HepG2 (cell line): ENCODE results near the gene MBD3. TPM values are rescaled to one million over a fixed set of nuclear protein-coding genes. Genes with fewer than 3 reads are reported as not detected.

Experiments
- ATAC-seq: fragments of 200-7000 bp; cut with Tn5 transposase; 3 replicates; pipeline ENCODE4 v1.9.1; 2020; ENCODE audit warnings: mild to moderate bottlenecking, moderate library complexity
- BruUV-seq: library from RNA; stranded (reverse); fragments of 400-500 nt; replicated peaks from 2 replicates; lab custom pipeline; 2021; lab: Mats Ljungman, UMichigan
- CTCF ChIA-PET: fragments of 300-600 bp; formaldehyde crosslinking; extraction: SDS; loops from one replicate; lab custom pipeline; 2021; ENCODE audit warnings: low total read pairs, inconsistent platforms, low intra/inter-chr PET ratio; lab: Yijun Ruan, JAX
- POLR2A ChIA-PET: fragments of 350-600 bp; sonication (Branson Sonifier 250); formaldehyde crosslinking; loops from one replicate; lab custom pipeline; 2020; ENCODE audit warnings: antibody characterized with exemption, inconsistent platforms; lab: Yijun Ruan, JAX
- DNase-seq: peaks from one replicate; pipeline ENCODE4 v3.0.0-alpha.2; 2015; ENCODE audit warnings: low spot score
- FAIRE-seq: peaks from 3 replicates; lab custom pipeline; 2011; peaks lifted over from hg19 to GRCh38; lab: Jason Lieb, UNC
- H2AFZ ChIP-seq: one replicate; pipeline ENCODE4 v1.6.1; 2011; ENCODE audit warnings: low read length, inconsistent platforms
- H3K27ac ChIP-seq: fragments of 300-600 bp; 3 replicates; pipeline ENCODE4 v1.8.0; 2011; ENCODE audit warnings: mixed run types, mild to moderate bottlenecking, mixed read lengths, low read length, inconsistent platforms; ENCODE audit not compliant: insufficient read depth; ENCODE audit errors: extremely low read length
- H3K27me3 ChIP-seq, 2 experiments: fragments of 200-600 bp in 1 of 2; 2 replicates in 1 of 2; 3 replicates in 1 of 2; pipeline versions ENCODE4 v1.6.0 to v1.8.0; 2011; ENCODE audit warnings: low read length in 2 of 2, mild to moderate bottlenecking in 2 of 2, moderate library complexity in 2 of 2, inconsistent platforms in 1 of 2; ENCODE audit not compliant: insufficient read depth in 2 of 2, control insufficient read depth in 1 of 2
- H3K36me3 ChIP-seq, 2 experiments: fragments of 200-600 bp in 1 of 2; replicated peaks in 1 of 2; 2 replicates in 1 of 2; 3 replicates in 1 of 2; pipeline versions ENCODE4 v1.5.1 to v1.8.0; 2011; ENCODE audit warnings: low read length in 2 of 2, inconsistent platforms in 1 of 2; ENCODE audit not compliant: insufficient read depth in 2 of 2, control insufficient read depth in 1 of 2
- H3K4me1 ChIP-seq: 2 replicates; pipeline ENCODE4 v1.5.1; 2012; ENCODE audit warnings: low read length, inconsistent platforms; ENCODE audit not compliant: insufficient read depth
- H3K4me2 ChIP-seq: 2 replicates; pipeline ENCODE4 v1.6.0; 2011; ENCODE audit warnings: low read depth, low read length, inconsistent platforms
- H3K4me3 ChIP-seq, 3 experiments: fragments of 200-600 bp in 1 of 3; sonication (generic), shearing (Covaris generic) in 1 of 3; replicated peaks in 1 of 3; 2 replicates each; pipeline ENCODE4 v1.5.1; 2011 to 2016; ENCODE audit warnings: low read length in 3 of 3, inconsistent platforms in 2 of 3, low read depth in 2 of 3, mild to moderate bottlenecking in 2 of 3, control low read depth in 1 of 3, mixed read lengths in 1 of 3; ENCODE audit not compliant: insufficient read depth in 1 of 3
- H3K79me2 ChIP-seq: one replicate; pipeline ENCODE4 v1.6.1; 2011; ENCODE audit warnings: low read length, inconsistent platforms; ENCODE audit not compliant: insufficient read depth
- H3K9ac ChIP-seq: 2 replicates; pipeline ENCODE4 v1.6.0; 2011; ENCODE audit warnings: mild to moderate bottlenecking, low read depth, low read length, inconsistent platforms; ENCODE audit not compliant: insufficient read depth
- H3K9me3 ChIP-seq: 2 replicates; pipeline ENCODE4 v1.5.1; 2012; ENCODE audit warnings: mild to moderate bottlenecking, low read length
- H4K20me1 ChIP-seq: 2 replicates; pipeline ENCODE4 v1.6.0; 2011; ENCODE audit warnings: inconsistent platforms, mild to moderate bottlenecking, low read length, moderate library complexity; ENCODE audit not compliant: insufficient read depth
- ATF7-NPFF ChIP-seq: sonication (generic); formaldehyde crosslinking; IDR thresholded peaks from 2 replicates; pipeline ENCODE4 v1.8.1; 2023; ENCODE audit warnings: mild to moderate bottlenecking, low read depth, missing genetic modification reagents, moderate library complexity
- BCL6 ChIP-seq: IDR thresholded peaks from 2 replicates; pipeline ENCODE4 v1.6.1; 2016; ENCODE audit warnings: missing genetic modification reagents, missing compliant biosample characterization
- DPF2 ChIP-seq: sonication (generic); formaldehyde crosslinking; IDR thresholded peaks from 2 replicates; pipeline ENCODE4 v1.4.0; 2020; ENCODE audit warnings: mild to moderate bottlenecking, low read depth, missing genetic modification reagents, borderline replicate concordance
- DZIP1 ChIP-seq: sonication (generic); formaldehyde crosslinking; IDR thresholded peaks from 2 replicates; pipeline ENCODE4 v1.5.0; 2020; ENCODE audit warnings: mild to moderate bottlenecking, missing genetic modification reagents
- EZH2 ChIP-seq: conservative IDR thresholded peaks from 2 replicates; pipeline ENCODE4 v1.6.1; 2012; ENCODE audit warnings: mild to moderate bottlenecking, low read depth, low read length, moderate library complexity
- KDM1A ChIP-seq: IDR thresholded peaks from 2 replicates; pipeline ENCODE4 v1.6.1; 2016; ENCODE audit warnings: missing compliant biosample characterization
- MBNL3 ChIP-seq: fragments of 250-450 bp; sonication (Bioruptor Pico); conservative IDR thresholded peaks from 2 replicates; pipeline ENCODE4 v1.8.0; 2022; ENCODE audit warnings: mild to moderate bottlenecking, inconsistent platforms
- MTA3 ChIP-seq: sonication (generic); formaldehyde crosslinking; IDR thresholded peaks from 2 replicates; pipeline ENCODE4 v1.4.0; 2020; ENCODE audit warnings: missing genetic modification reagents
- MXI1 ChIP-seq: IDR thresholded peaks from 3 replicates; pipeline ENCODE4 v1.6.1; 2012; ENCODE audit warnings: low read depth, low read length, inconsistent platforms, borderline replicate concordance
- NFRKB ChIP-seq: fragments of 450-650 bp; IDR thresholded peaks from 2 replicates; pipeline ENCODE4 v1.6.1; 2017
- SNAPC5 ChIP-seq: sonication (generic); formaldehyde crosslinking; IDR thresholded peaks from 2 replicates; pipeline ENCODE4 v1.8.1; 2023; ENCODE audit warnings: mild to moderate bottlenecking, missing genetic modification reagents, borderline replicate concordance
- TOPORS ChIP-seq: sonication (generic); formaldehyde crosslinking; IDR thresholded peaks from 2 replicates; pipeline ENCODE4 v1.8.0; 2023; ENCODE audit warnings: mild to moderate bottlenecking, missing genetic modification reagents
- ZNF251 ChIP-seq: sonication (generic); formaldehyde crosslinking; IDR thresholded peaks from 2 replicates; pipeline ENCODE4 v1.9.0; 2021; ENCODE audit warnings: mild to moderate bottlenecking, missing genetic modification reagents
- ZNF263 ChIP-seq: sonication (generic); formaldehyde crosslinking; IDR thresholded peaks from 2 replicates; pipeline ENCODE4 v1.4.0; 2020; ENCODE audit warnings: missing genetic modification reagents
- ZNF605 ChIP-seq: sonication (generic); formaldehyde crosslinking; IDR thresholded peaks from 2 replicates; pipeline ENCODE4 v1.8.0; 2022; ENCODE audit warnings: mild to moderate bottlenecking, missing genetic modification reagents
- ZNF782 ChIP-seq: sonication (generic); formaldehyde crosslinking; IDR thresholded peaks from 2 replicates; pipeline ENCODE4 v1.4.0; 2020; ENCODE audit warnings: missing genetic modification reagents, mild to moderate bottlenecking, borderline replicate concordance
- ZNF850 ChIP-seq: sonication (generic); formaldehyde crosslinking; conservative IDR thresholded peaks from 2 replicates; pipeline ENCODE4 v1.9.0; 2021; ENCODE audit warnings: mild to moderate bottlenecking, missing genetic modification reagents
- WGBS: methylation state at CpG from one replicate; pipeline ENCODE4 v1.1.6; 2017; ENCODE audit warnings: low lambda C conversion rate; 5-methylcytosine and 5-hydroxymethylcytosine counted together
- in situ Hi-C: cut with HindIII; loops from 2 replicates; pipeline ENCODE4 v1.10.0; 2017; ENCODE audit warnings: low pct_unique_long_range_greater_than_20kb; ENCODE audit not compliant: extremely low pct_ligation_motif_present
- intact Hi-C: fragments of 100-400 bp; cut with micrococcal nuclease; formaldehyde crosslinking; loops from one replicate; pipeline ENCODE4 v1.10.0; 2022; ENCODE audit not compliant: unreplicated experiment
- polyA plus RNA-seq, 8 experiments: library from polyadenylated mRNA; depleted of rRNA in 3 of 8; stranded (reverse) in 7 of 8; unstranded in 1 of 8; fragments of >200 nt; fragmentation: Illumina TruSeq in 4 of 8; extraction: Trizol in 4 of 8; gene quantifications; 2 replicates each; pipeline versions ENCODE4 v1.2.1 to v1.2.3, GENCODE V29; 2011 to 2016; ENCODE audit warnings: low read depth in 4 of 8, missing spikeins in 1 of 8, mixed read lengths in 1 of 8; ENCODE audit not compliant: insufficient read depth in 1 of 8
- total RNA-seq, 5 experiments: library from RNA; depleted of rRNA; stranded (reverse); fragments of >200 nt; fragmentation: Illumina TruSeq; extraction: Trizol; gene quantifications; 2 replicates each; pipeline ENCODE4 v1.2.3, GENCODE V29; 2016; ENCODE audit warnings: low read depth in 1 of 5
- TF ChIP-seq, protein P1 (sequence below): sonication (generic); formaldehyde crosslinking; IDR thresholded peaks from 2 replicates; pipeline ENCODE4 v1.5.1; 2020; ENCODE audit warnings: mild to moderate bottlenecking, missing genetic modification reagents, moderate library complexity
- TF ChIP-seq, protein P2 (sequence below): IDR thresholded peaks from 2 replicates; pipeline ENCODE4 v1.6.1; 2016; ENCODE audit warnings: low read depth

Gene MBD3
- total and polyA plus RNA-seq, 2 of the 13 experiments (the other 11 are each of a cell fraction or from before 2014, with no cell fraction given) = 21.2 to 76.9 TPM

GRCh38 chr19:1571358-1571757 lies 21.3 kb downstream of the MBD3 start (continued):
- TF ChIP-seq NFRKB (no peak), ZNF263 (CRISPR knock-in tag) (no peak), SNAPC5 (CRISPR knock-in tag) (no peak), KDM1A (CRISPR knock-in tag) (no peak), MTA3 (CRISPR knock-in tag) (no peak), ZNF605 (CRISPR knock-in tag) (no peak)

- ChIA-PET CTCF (no interaction called here), POLR2A (interaction anchor here (1.1 kb wide), 1 partner anchor 20 kb away, joined by 3 read pairs; no protein-coding TSS in a partner anchor)
- Histone ChIP-seq H3K4me3 (no peak overlapping the region), H2AFZ (no peak overlapping the region), H3K27ac (no peak overlapping the region), H3K27me3 (peaks cover 0 to 8% of the 10 kb centered on the region in 2 experiments; a peak in 2 of 5 replicates), H3K4me2 (no peak overlapping the region), H3K36me3 (no peaks in the 10 kb centered on the region), H3K4me1 (peaks cover 27% of the 10 kb centered on the region), H3K9ac (no peak overlapping the region), H3K79me2 (peaks cover 5% of the 10 kb centered on the region), H3K9me3 (no peaks in the 10 kb centered on the region), H4K20me1 (0 out of 2 replicates have a peak, but pooled peaks cover 4% of the 10 kb centered on the region)
- in situ Hi-C loops = no loop called here
- no TSS peak for BruUV-seq
- ATAC-seq (no peak), FAIRE-seq (no peak), DNase-seq (no peak)
- WGBS = 50% methylated on average over 7 of the region's 13 CpGs
- intact Hi-C loops = no loop called here
- TF ChIP-seq, protein P1, sequence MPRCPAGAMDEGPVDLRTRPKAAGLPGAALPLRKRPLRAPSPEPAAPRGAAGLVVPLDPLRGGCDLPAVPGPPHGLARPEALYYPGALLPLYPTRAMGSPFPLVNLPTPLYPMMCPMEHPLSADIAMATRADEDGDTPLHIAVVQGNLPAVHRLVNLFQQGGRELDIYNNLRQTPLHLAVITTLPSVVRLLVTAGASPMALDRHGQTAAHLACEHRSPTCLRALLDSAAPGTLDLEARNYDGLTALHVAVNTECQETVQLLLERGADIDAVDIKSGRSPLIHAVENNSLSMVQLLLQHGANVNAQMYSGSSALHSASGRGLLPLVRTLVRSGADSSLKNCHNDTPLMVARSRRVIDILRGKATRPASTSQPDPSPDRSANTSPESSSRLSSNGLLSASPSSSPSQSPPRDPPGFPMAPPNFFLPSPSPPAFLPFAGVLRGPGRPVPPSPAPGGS (CRISPR knock-in tag) = no peak
- TF ChIP-seq BCL6 (CRISPR knock-in tag) (no peak), ZNF251 (CRISPR knock-in tag) (no peak), DPF2 (CRISPR knock-in tag) (no peak), MBNL3 (CRISPR knock-in tag) (no peak), ATF7-NPFF (no peak), DZIP1 (CRISPR knock-in tag) (no peak), TOPORS (CRISPR knock-in tag) (no peak), ZNF850 (CRISPR knock-in tag) (no peak), EZH2 (no peak), MXI1 (no peak), ZNF782 (no peak)
- TF ChIP-seq, protein P2, sequence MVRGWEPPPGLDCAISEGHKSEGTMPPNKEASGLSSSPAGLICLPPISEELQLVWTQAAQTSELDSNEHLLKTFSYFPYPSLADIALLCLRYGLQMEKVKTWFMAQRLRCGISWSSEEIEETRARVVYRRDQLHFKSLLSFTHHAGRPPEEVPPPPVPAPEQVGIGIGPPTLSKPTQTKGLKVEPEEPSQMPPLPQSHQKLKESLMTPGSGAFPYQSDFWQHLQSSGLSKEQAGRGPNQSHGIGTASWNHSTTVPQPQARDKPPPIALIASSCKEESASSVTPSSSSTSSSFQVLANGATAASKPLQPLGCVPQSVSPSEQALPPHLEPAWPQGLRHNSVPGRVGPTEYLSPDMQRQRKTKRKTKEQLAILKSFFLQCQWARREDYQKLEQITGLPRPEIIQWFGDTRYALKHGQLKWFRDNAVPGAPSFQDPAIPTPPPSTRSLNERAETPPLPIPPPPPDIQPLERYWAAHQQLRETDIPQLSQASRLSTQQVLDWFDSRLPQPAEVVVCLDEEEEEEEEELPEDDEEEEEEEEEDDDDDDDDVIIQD (CRISPR knock-in tag) = no peak
These were observed 21.8 kb downstream of the MBD3 start for GRCh38 chr19:1570836-1571235.
